Hepatocyte (in vitro differentiated cells): Measurements from ENCODE around the gene TMEM129. TPM values are rescaled to one million over a fixed set of nuclear protein-coding genes. Genes with fewer than 3 reads are reported as not detected.
A peak's percentile ranks its signal among the peaks of the same experiment; 100 is the strongest.

Experiments
- DNase-seq: peaks from one replicate; pipeline ENCODE4 v3.0.0-alpha.2; 2016; ENCODE audit warnings: low spot score
- H2AFZ ChIP-seq: fragments of 200-600 bp; sonication (generic); 2 replicates; pipeline ENCODE4 v1.6.0; 2016; ENCODE audit warnings: antibody characterized with exemption, mild to moderate bottlenecking
- H3K27ac ChIP-seq: fragments of 200-600 bp; sonication (generic); 2 replicates; pipeline ENCODE4 v1.5.1; 2016; ENCODE audit warnings: mild to moderate bottlenecking
- H3K27me3 ChIP-seq: fragments of 200-600 bp; sonication (generic); 2 replicates; pipeline ENCODE4 v1.6.1; 2016
- H3K36me3 ChIP-seq: fragments of 200-600 bp; sonication (generic); replicated peaks from 2 replicates; pipeline ENCODE4 v1.5.1; 2016; ENCODE audit warnings: low read depth; ENCODE audit not compliant: insufficient read depth
- H3K4me1 ChIP-seq: fragments of 200-600 bp; sonication (generic); 2 replicates; pipeline ENCODE4 v1.5.1; 2016; ENCODE audit warnings: mild to moderate bottlenecking, moderate library complexity; ENCODE audit not compliant: insufficient read depth
- H3K4me2 ChIP-seq: fragments of 200-600 bp; sonication (generic); 2 replicates; pipeline ENCODE4 v1.6.0; 2016
- H3K4me3 ChIP-seq: fragments of 200-600 bp; sonication (generic); 2 replicates; pipeline ENCODE4 v1.5.1; 2016; ENCODE audit warnings: mild to moderate bottlenecking
- H3K79me2 ChIP-seq: fragments of 200-600 bp; sonication (generic); 2 replicates; pipeline ENCODE4 v1.6.0; 2017; ENCODE audit warnings: mild to moderate bottlenecking
- H3K9me2 ChIP-seq: fragments of 200-600 bp; sonication (generic); replicated peaks from 2 replicates; pipeline ENCODE4 v1.6.0; 2017; ENCODE audit warnings: mild to moderate bottlenecking; ENCODE audit not compliant: insufficient read depth
- H3K9me3 ChIP-seq: fragments of 200-600 bp; sonication (generic); 2 replicates; pipeline ENCODE4 v1.5.1; 2016; ENCODE audit warnings: low read depth, mild to moderate bottlenecking
- H4K20me1 ChIP-seq: fragments of 200-600 bp; sonication (generic); 2 replicates; pipeline ENCODE4 v1.6.0; 2016; ENCODE audit warnings: mild to moderate bottlenecking; ENCODE audit not compliant: insufficient read depth, poor library complexity, severe bottlenecking
- CTCF ChIP-seq: fragments of 200-600 bp; sonication (generic); IDR thresholded peaks from 2 replicates; pipeline ENCODE4 v1.5.1; 2016; ENCODE audit warnings: antibody characterized with exemption, mild to moderate bottlenecking; ENCODE audit not compliant: poor library complexity
- EZH2 ChIP-seq: fragments of 200-600 bp; sonication (generic); IDR thresholded peaks from 2 replicates; pipeline ENCODE4 v1.6.1; 2016; ENCODE audit warnings: antibody characterized with exemption, mild to moderate bottlenecking, borderline replicate concordance
- EZH2phosphoT487 ChIP-seq: fragments of 200-600 bp; sonication (generic); IDR thresholded peaks from one replicate; pipeline ENCODE4 v1.6.1; 2018; ENCODE audit warnings: antibody characterized with exemption, mild to moderate bottlenecking, low read depth, moderate library complexity; ENCODE audit not compliant: unreplicated experiment, severe bottlenecking
- WGBS: methylation state at CpG from one replicate; pipeline ENCODE4 v1.1.6; 2016; ENCODE audit warnings: low lambda C conversion rate; ENCODE audit errors: missing lambda C conversion rate; 5-methylcytosine and 5-hydroxymethylcytosine counted together
- polyA plus RNA-seq: library from polyadenylated mRNA; unstranded; fragments of >200 nt; fragmentation: Nextera tagmentation; extraction: Ambion mirVana; gene quantifications from 2 replicates; pipeline ENCODE4 v1.2.1, GENCODE V29; 2016
- total RNA-seq: library from RNA; depleted of rRNA; stranded (reverse); fragments of >200 nt; gene quantifications from 2 replicates; pipeline ENCODE4 v1.2.3, GENCODE V29; 2014

TMEM129 gene
- total and polyA plus RNA-seq, 2 experiments from 2014 or later = 40.8 to 59.4 TPM

GRCh38 chr4:1683736-1684505, 37.2 kb downstream of the TMEM129 start, which contains the start of gene FAM53A:
Gene FAM53A, minus strand, starts transcription at chr4:1684313. Its CDS starts 15,572 bp downstream, at chr4:1668741.
- H2AFZ ChIP-seq = peak within 1 kb of the TSS; percentile 91
- H3K4me3 ChIP-seq = peak within 1 kb of the TSS; percentile 72
- no peaks in the 10 kb centered on the region for H4K20me1 ChIP-seq
- TF ChIP-seq EZH2 (no peak), CTCF (no peak), EZH2phosphoT487 (no peak)
- WGBS = 2% methylated on average over 62 of the region's 118 CpGs
- H3K27ac ChIP-seq = peak within 1 kb of the TSS; percentile 65
- DNase-seq = peak; percentile 95
- no peaks in the 10 kb centered on the region for H3K4me1 ChIP-seq
- H3K4me2 ChIP-seq = peak within 1 kb of the TSS; percentile 96
- no peaks in the 10 kb centered on the region for H3K36me3 ChIP-seq
- no peaks in the 10 kb centered on the region for H3K27me3 ChIP-seq
- H3K9me3 ChIP-seq = no peaks in the 10 kb centered on the region
- H3K79me2 ChIP-seq = no peaks in the 10 kb centered on the region
- no peaks in the 10 kb centered on the region for H3K9me2 ChIP-seq

- Histone ChIP-seq H3K4me3 (peak overlapping the region; percentile 72), H3K9me3 (no peaks in the 10 kb centered on the region), H2AFZ (peak overlapping the region; percentile 91), H3K36me3 (no peaks in the 10 kb centered on the region), H4K20me1 (no peaks in the 10 kb centered on the region), H3K27ac (peak overlapping the region; percentile 65), H3K9me2 (no peaks in the 10 kb centered on the region), H3K4me1 (no peaks in the 10 kb centered on the region), H3K27me3 (no peaks in the 10 kb centered on the region), H3K79me2 (no peaks in the 10 kb centered on the region), H3K4me2 (peak overlapping the region; percentile 96)
- WGBS = 20% methylated on average over 13 of the region's 13 CpGs
- DNase-seq = peak; percentile 51
- TF ChIP-seq EZH2phosphoT487 (no peak), EZH2 (no peak), CTCF (no peak)
Measured at GRCh38 chr4:1683261-1683735, 37.8 kb downstream of the TMEM129 start.

GRCh38 chr4:1682860-1683259, 38.3 kb downstream of the TMEM129 start:
- no peaks in the 10 kb centered on the region for H3K9me2 ChIP-seq
- no peaks in the 10 kb centered on the region for H3K4me1 ChIP-seq
- H3K4me3 ChIP-seq = no peak overlapping the region
- no peaks in the 10 kb centered on the region for H3K27me3 ChIP-seq
- no peak overlapping the region for H2AFZ ChIP-seq
- no peak for DNase-seq
- no peaks in the 10 kb centered on the region for H4K20me1 ChIP-seq
- H3K9me3 ChIP-seq = no peaks in the 10 kb centered on the region
- no peaks in the 10 kb centered on the region for H3K79me2 ChIP-seq
- TF ChIP-seq EZH2phosphoT487 = no peak
- no peak for TF ChIP-seq CTCF
- TF ChIP-seq EZH2 = no peak
- WGBS = 90% methylated on average over 13 of the region's 13 CpGs
- no peaks in the 10 kb centered on the region for H3K36me3 ChIP-seq
- peak overlapping the region; percentile 65 for H3K27ac ChIP-seq
- peak overlapping the region; percentile 96 for H3K4me2 ChIP-seq
